Neural cell (in vitro differentiated cells): Measurements from ENCODE around the gene COX11. TPM values are rescaled to one million over a fixed set of nuclear protein-coding genes. Genes with fewer than 3 reads are reported as not detected.

ENCODE experiments used
- H2AFZ ChIP-seq: fragments of 200-600, 300-800 bp; sonication (generic), shearing (Covaris generic); 2 replicates; pipeline ENCODE4 v1.6.0; 2014; ENCODE audit warnings: low read depth, mild to moderate bottlenecking, antibody characterized with exemption, low read length, moderate library complexity
- H3F3A ChIP-seq: fragments of 200-600 bp; shearing (Covaris generic); 2 replicates; pipeline ENCODE4 v1.6.1; 2016; ENCODE audit warnings: mild to moderate bottlenecking, moderate library complexity, mixed read lengths, antibody characterized with exemption, low read length; ENCODE audit not compliant: insufficient read depth, poor library complexity, severe bottlenecking
- H3K27ac ChIP-seq: fragments of 200-600, 300-800 bp; sonication (generic), shearing (Covaris generic); 2 replicates; pipeline ENCODE4 v1.5.1; 2014; ENCODE audit warnings: mild to moderate bottlenecking, low read length, moderate library complexity
- H3K27me3 ChIP-seq: fragments of 300-800, 200-600 bp; sonication (generic), shearing (Covaris generic); 2 replicates; pipeline ENCODE4 v1.6.0; 2014; ENCODE audit warnings: mild to moderate bottlenecking, low read depth, low read length, moderate library complexity; ENCODE audit not compliant: insufficient read depth
- H3K36me3 ChIP-seq: fragments of 300-800, 200-600 bp; sonication (generic), shearing (Covaris generic); 2 replicates; pipeline ENCODE4 v1.5.1; 2014; ENCODE audit warnings: mild to moderate bottlenecking, antibody characterized with exemption, low read length, moderate library complexity; ENCODE audit not compliant: insufficient read depth
- H3K4me2 ChIP-seq: fragments of 300-800, 200-600 bp; sonication (generic), shearing (Covaris generic); 2 replicates; pipeline ENCODE4 v1.6.0; 2014; ENCODE audit warnings: mild to moderate bottlenecking, low read length
- H3K4me3 ChIP-seq: fragments of 300-800, 200-600 bp; sonication (generic), shearing (Covaris generic); 2 replicates; pipeline ENCODE4 v1.5.1; 2014; ENCODE audit warnings: mild to moderate bottlenecking, low read length, moderate library complexity
- H3K79me2 ChIP-seq: fragments of 200-600 bp; shearing (Covaris generic); replicated peaks from 2 replicates; pipeline ENCODE4 v1.6.0; 2014; ENCODE audit warnings: mild to moderate bottlenecking, low read length, moderate library complexity; ENCODE audit not compliant: insufficient read depth
- H3K9ac ChIP-seq: fragments of 300-800, 200-600 bp; sonication (generic), shearing (Covaris generic); 2 replicates; pipeline ENCODE4 v1.6.1; 2016; ENCODE audit warnings: mild to moderate bottlenecking, low read length, mixed read lengths
- H3K9me2 ChIP-seq: fragments of 200-600 bp; shearing (Covaris generic); 2 replicates; pipeline ENCODE4 v1.6.1; 2016; ENCODE audit warnings: mild to moderate bottlenecking, low read length, mixed read lengths; ENCODE audit not compliant: insufficient read depth
- H3K9me3 ChIP-seq: fragments of 200-600, 300-800 bp; sonication (generic), shearing (Covaris generic); 2 replicates; pipeline ENCODE4 v1.6.1; 2016; ENCODE audit warnings: mild to moderate bottlenecking, mixed run types, low read length, moderate library complexity, mixed read lengths
- H4K20me1 ChIP-seq: fragments of 200-600 bp; shearing (Covaris generic); 2 replicates; pipeline ENCODE4 v1.6.1; 2016; ENCODE audit warnings: mild to moderate bottlenecking, mixed run types; ENCODE audit not compliant: insufficient read depth
- CTCF ChIP-seq: fragments of 450-650 bp; IDR thresholded peaks from 2 replicates; pipeline ENCODE4 v1.5.1; 2014; ENCODE audit warnings: antibody characterized with exemption, mild to moderate bottlenecking, moderate library complexity; ENCODE audit not compliant: poor library complexity, severe bottlenecking
- EP300 ChIP-seq: fragments of 450-650 bp; conservative IDR thresholded peaks from 2 replicates; pipeline ENCODE4 v1.6.1; 2014; ENCODE audit warnings: antibody characterized with exemption, mild to moderate bottlenecking, moderate library complexity; ENCODE audit not compliant: poor library complexity, severe bottlenecking
- EZH2 ChIP-seq: fragments of 200-600, 300-800 bp; shearing (Covaris generic), sonication (generic); IDR thresholded peaks from 2 replicates; pipeline ENCODE4 v1.6.1; 2014; ENCODE audit warnings: antibody characterized with exemption, low read length, borderline replicate concordance, mild to moderate bottlenecking; ENCODE audit not compliant: insufficient read depth, poor library complexity, severe bottlenecking
- MXI1 ChIP-seq: fragments of 450-650 bp; conservative IDR thresholded peaks from 2 replicates; pipeline ENCODE4 v1.6.1; 2014; ENCODE audit warnings: antibody characterized with exemption, mild to moderate bottlenecking; ENCODE audit not compliant: poor library complexity, severe bottlenecking
- POLR2AphosphoS5 ChIP-seq: IDR thresholded peaks from 2 replicates; pipeline ENCODE4 v1.6.1; 2012
- RAD21 ChIP-seq: fragments of 450-650 bp; conservative IDR thresholded peaks from 2 replicates; pipeline ENCODE4 v1.6.1; 2014; ENCODE audit warnings: antibody characterized with exemption, mild to moderate bottlenecking, moderate library complexity
- REST ChIP-seq: IDR thresholded peaks from 2 replicates; pipeline ENCODE4 v1.6.1; 2012; ENCODE audit warnings: borderline replicate concordance
- SMC3 ChIP-seq: fragments of 450-650 bp; conservative IDR thresholded peaks from 2 replicates; pipeline ENCODE4 v1.6.1; 2014; ENCODE audit warnings: antibody characterized with exemption, mild to moderate bottlenecking, moderate library complexity; ENCODE audit not compliant: poor library complexity
- TAF1 ChIP-seq: IDR thresholded peaks from 2 replicates; pipeline ENCODE4 v1.6.1; 2012; ENCODE audit warnings: low read depth
- polyA plus RNA-seq: library from polyadenylated mRNA; depleted of rRNA; stranded (reverse); fragments of >200 nt; gene quantifications from 2 replicates; pipeline ENCODE4 v1.2.3, GENCODE V29; 2014

COX11 gene
- polyA plus RNA-seq, 1 donor from 2014 or later: 155 TPM

- H3K4me2 ChIP-seq: no peak overlapping the region
- H3K27me3 ChIP-seq: no peaks in the 10 kb centered on the region
- H3K4me3 ChIP-seq: no peak overlapping the region
- no peak for TF ChIP-seq POLR2AphosphoS5
- TF ChIP-seq EZH2: no peak
- no peak for TF ChIP-seq CTCF
- TF ChIP-seq EP300: no peak
- no peak for TF ChIP-seq RAD21
- TF ChIP-seq SMC3: no peak
- TF ChIP-seq MXI1: no peak
- no peak for TF ChIP-seq REST
- no peak for TF ChIP-seq TAF1
- no peaks in the 10 kb centered on the region for H3K9me3 ChIP-seq
- no peak overlapping the region for H3K27ac ChIP-seq
- H3K9ac ChIP-seq: no peak overlapping the region
- H3K9me2 ChIP-seq: no peaks in the 10 kb centered on the region
- no peaks in the 10 kb centered on the region for H3K36me3 ChIP-seq
- no peaks in the 10 kb centered on the region for H3F3A ChIP-seq
- no peak overlapping the region for H2AFZ ChIP-seq
- H3K79me2 ChIP-seq: peaks cover 33% of the 10 kb centered on the region
- H4K20me1 ChIP-seq: no peaks in the 10 kb centered on the region
These were observed 14.8 kb upstream of the COX11 start for GRCh38 chr17:54983260-54983659.

- Histone ChIP-seq H3K27me3 (no peaks in the 10 kb centered on the region), H3K4me3 (no peak overlapping the region), H3K4me2 (no peak overlapping the region), H3F3A (no peaks in the 10 kb centered on the region), H3K36me3 (no peaks in the 10 kb centered on the region), H4K20me1 (no peaks in the 10 kb centered on the region), H3K9ac (no peak overlapping the region), H2AFZ (no peak overlapping the region), H3K9me2 (no peaks in the 10 kb centered on the region), H3K27ac (no peak overlapping the region), H3K9me3 (no peaks in the 10 kb centered on the region), H3K79me2 (peaks cover 37% of the 10 kb centered on the region)
- TF ChIP-seq POLR2AphosphoS5 (no peak), CTCF (no peak), EP300 (no peak), EZH2 (no peak), RAD21 (no peak), SMC3 (no peak), TAF1 (no peak), REST (no peak), MXI1 (no peak)
These were observed 13.9 kb upstream of the COX11 start for GRCh38 chr17:54982399-54982798.
